Chondrocyte (in vitro differentiated cells): ENCODE data around the gene AQP12B. TPM values are rescaled to one million over a fixed set of nuclear protein-coding genes. Genes with fewer than 3 reads are reported as not detected.

Experiments
- DNase-seq: peaks from one replicate; pipeline ENCODE4 v3.0.0; 2021; ENCODE audit warnings: mixed read lengths, low spot score
- H3K27ac Mint-ChIP-seq: one replicate; pipeline ENCODE4 v1.8.0; 2021; ENCODE audit warnings: mild to moderate bottlenecking, moderate library complexity, mixed read lengths; ENCODE audit not compliant: unreplicated experiment
- H3K27me3 Mint-ChIP-seq: 2 replicates; pipeline ENCODE4 v1.8.0; 2021; ENCODE audit warnings: low read depth, mixed read lengths
- H3K36me3 Mint-ChIP-seq: 2 replicates; pipeline ENCODE4 v1.8.0; 2021; ENCODE audit warnings: low read depth, mixed read lengths
- H3K4me1 Mint-ChIP-seq: 2 replicates; pipeline ENCODE4 v1.8.0; 2021; ENCODE audit warnings: low read depth, mild to moderate bottlenecking, mixed read lengths
- H3K4me3 Mint-ChIP-seq: one replicate; pipeline ENCODE4 v1.8.0; 2021; ENCODE audit warnings: mild to moderate bottlenecking, moderate library complexity, mixed read lengths; ENCODE audit not compliant: unreplicated experiment
- H3K9me3 Mint-ChIP-seq: 2 replicates; pipeline ENCODE4 v1.8.0; 2021; ENCODE audit warnings: low read depth, mixed read lengths
- CTCF ChIP-seq: fragments of 200-600 bp; sonication (generic); IDR thresholded peaks from 2 replicates; pipeline ENCODE4 v1.5.0; 2021; ENCODE audit warnings: antibody characterized with exemption, mild to moderate bottlenecking, moderate library complexity
- total RNA-seq: library from RNA; stranded (reverse); gene quantifications from 3 replicates; pipeline ENCODE4 v1.2.1, GENCODE V29; 2021

The AQP12B gene
- total RNA-seq, 1 donor from 2014 or later = not detected

- Mint-ChIP-seq H3K27me3 (no peaks in the 10 kb centered on the region), H3K4me3 (no peak overlapping the region), H3K36me3 (peaks cover 4% of the 10 kb centered on the region), H3K27ac (no peak overlapping the region), H3K4me1 (peaks cover 6% of the 10 kb centered on the region), H3K9me3 (no peaks in the 10 kb centered on the region)
- DNase-seq = no peak
- no peak for TF ChIP-seq CTCF
These were observed 45.7 kb upstream of the AQP12B start for GRCh38 chr2:240728361-240728760.

DNA sequence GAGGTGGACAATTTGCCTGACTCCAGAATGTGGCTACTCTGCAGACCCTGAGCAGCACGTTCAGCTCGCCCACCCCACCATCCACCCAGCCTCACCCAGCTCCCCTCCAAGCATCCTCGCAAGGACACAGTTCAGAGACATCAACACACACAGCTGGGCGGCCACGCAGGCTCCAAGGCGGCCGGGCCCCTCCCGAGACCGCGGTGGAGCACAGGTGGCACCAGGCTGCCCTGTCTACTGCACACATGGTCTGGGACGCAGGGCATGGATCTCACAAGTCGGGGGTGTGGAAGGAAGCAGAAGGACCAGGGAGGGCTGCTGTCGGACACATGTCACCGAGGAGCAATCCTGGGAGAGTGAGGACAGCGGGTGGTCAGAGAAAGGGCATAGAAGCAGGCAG is 45.2 kb upstream of the AQP12B start:
- Mint-ChIP-seq H3K9me3 (no peaks in the 10 kb centered on the region), H3K27ac (no peak overlapping the region), H3K36me3 (peaks cover 4% of the 10 kb centered on the region), H3K4me3 (no peak overlapping the region), H3K27me3 (no peaks in the 10 kb centered on the region), H3K4me1 (peaks cover 6% of the 10 kb centered on the region)
- no peak for TF ChIP-seq CTCF
- no peak for DNase-seq

DNA sequence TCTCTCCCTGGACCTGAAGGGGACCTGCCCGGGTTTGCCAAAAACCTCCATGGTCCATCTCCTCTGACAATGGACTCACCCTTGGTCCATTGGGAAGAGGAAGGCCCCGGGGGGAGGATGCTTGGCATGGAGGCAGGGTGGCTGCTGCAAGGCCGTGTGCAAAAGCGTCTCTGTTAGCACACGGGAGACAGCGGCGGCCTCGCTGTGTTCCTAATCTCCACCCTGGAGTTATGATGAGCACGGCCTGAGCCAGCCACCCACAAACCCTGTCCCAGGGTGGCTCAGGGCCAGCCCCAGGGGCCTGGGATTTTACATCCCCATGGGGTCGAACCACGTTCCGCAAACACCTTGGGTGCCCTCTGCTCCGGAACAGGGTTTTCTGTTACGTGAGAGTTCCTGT is 44.8 kb upstream of the AQP12B start:
- H3K4me3 Mint-ChIP-seq = no peak overlapping the region
- no peaks in the 10 kb centered on the region for H3K9me3 Mint-ChIP-seq
- peaks cover 4% of the 10 kb centered on the region for H3K36me3 Mint-ChIP-seq
- peaks cover 6% of the 10 kb centered on the region for H3K4me1 Mint-ChIP-seq
- no peak for DNase-seq
- TF ChIP-seq CTCF = no peak
- H3K27ac Mint-ChIP-seq = no peak overlapping the region
- H3K27me3 Mint-ChIP-seq = no peaks in the 10 kb centered on the region

DNA sequence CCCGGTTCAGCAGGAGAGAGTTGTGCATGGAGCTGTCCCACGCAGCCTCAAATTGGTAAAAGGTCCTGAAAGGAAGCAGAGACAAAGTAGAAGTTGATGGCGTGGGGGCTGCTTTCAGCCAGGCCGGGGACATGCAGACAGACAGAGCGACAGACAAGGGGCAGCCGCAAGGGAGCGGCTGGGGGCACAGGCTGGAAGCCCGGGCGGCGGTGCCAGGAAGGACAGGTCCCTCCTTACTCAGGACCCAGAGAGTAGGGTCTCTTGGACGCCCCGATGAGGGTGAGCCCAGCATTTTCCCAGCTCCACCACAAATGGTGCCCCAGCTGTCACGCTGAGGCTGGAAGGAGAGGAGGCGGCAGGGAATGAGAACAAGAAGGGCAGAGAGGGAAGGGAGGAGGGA is 44.2 kb upstream of the AQP12B start:
- Mint-ChIP-seq H3K27ac (no peak overlapping the region), H3K36me3 (peaks cover 4% of the 10 kb centered on the region)

DNA sequence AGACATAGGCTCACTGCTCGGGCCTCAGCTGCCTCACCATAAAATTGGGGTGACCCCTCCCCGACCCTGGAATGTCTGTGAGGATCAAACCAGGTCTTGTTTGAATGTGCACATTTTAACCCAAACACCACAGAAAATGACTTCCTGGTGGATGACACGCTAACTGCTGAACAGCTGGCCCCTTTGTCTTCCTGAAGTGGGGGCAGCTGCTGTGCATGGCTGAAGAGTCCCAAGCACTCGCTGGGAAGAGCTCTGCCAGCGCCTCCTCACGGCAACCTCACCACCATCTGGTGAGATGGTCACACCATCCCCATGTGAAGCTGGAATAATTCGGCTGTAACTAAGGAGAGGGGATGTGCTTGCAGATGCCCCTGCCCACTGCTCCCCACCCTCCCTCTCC is 43.0 kb upstream of the AQP12B start:
- no peaks in the 10 kb centered on the region for H3K9me3 Mint-ChIP-seq
- no peaks in the 10 kb centered on the region for H3K4me1 Mint-ChIP-seq
- DNase-seq = no peak
- TF ChIP-seq CTCF = no peak
- no peak overlapping the region for H3K4me3 Mint-ChIP-seq
- H3K36me3 Mint-ChIP-seq = peaks cover 4% of the 10 kb centered on the region
- no peak overlapping the region for H3K27ac Mint-ChIP-seq
- H3K27me3 Mint-ChIP-seq = no peaks in the 10 kb centered on the region

More for the DNA sequence above, 44.2 kb upstream of the AQP12B start:
- DNase-seq = no peak
- H3K9me3 Mint-ChIP-seq = no peaks in the 10 kb centered on the region
- TF ChIP-seq CTCF = no peak
- no peaks in the 10 kb centered on the region for H3K27me3 Mint-ChIP-seq
- H3K4me3 Mint-ChIP-seq = no peak overlapping the region
- H3K4me1 Mint-ChIP-seq = peaks cover 6% of the 10 kb centered on the region
